ENCODE measurements around the gene ATG7.

- TF ChIP-seq CTCF (IDR thresholded peaks at IDR 0.05 in 2 of 3, conservative IDR thresholded peaks at IDR 0.05 in 1 of 3; ENCODE audit: borderline replicate concordance in 1 of 3, insufficient read depth in 1 of 3, low read depth in 2 of 3, low read length in 2 of 3) (no peak), EZH2 (IDR thresholded peaks at IDR 0.05) (no peak), POLR2AphosphoS5 (IDR thresholded peaks at IDR 0.05; ENCODE audit: low read depth, low read length) (no peak), POLR2A (IDR thresholded peaks at IDR 0.05; ENCODE audit: borderline replicate concordance, extremely low read depth, insufficient read depth, insufficient read length) (no peak)
- TF ChIP-seq, protein P1, sequence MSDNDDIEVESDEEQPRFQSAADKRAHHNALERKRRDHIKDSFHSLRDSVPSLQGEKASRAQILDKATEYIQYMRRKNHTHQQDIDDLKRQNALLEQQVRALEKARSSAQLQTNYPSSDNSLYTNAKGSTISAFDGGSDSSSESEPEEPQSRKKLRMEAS (IDR thresholded peaks at IDR 0.05): no peak
- TF ChIP-seq, protein P2, sequence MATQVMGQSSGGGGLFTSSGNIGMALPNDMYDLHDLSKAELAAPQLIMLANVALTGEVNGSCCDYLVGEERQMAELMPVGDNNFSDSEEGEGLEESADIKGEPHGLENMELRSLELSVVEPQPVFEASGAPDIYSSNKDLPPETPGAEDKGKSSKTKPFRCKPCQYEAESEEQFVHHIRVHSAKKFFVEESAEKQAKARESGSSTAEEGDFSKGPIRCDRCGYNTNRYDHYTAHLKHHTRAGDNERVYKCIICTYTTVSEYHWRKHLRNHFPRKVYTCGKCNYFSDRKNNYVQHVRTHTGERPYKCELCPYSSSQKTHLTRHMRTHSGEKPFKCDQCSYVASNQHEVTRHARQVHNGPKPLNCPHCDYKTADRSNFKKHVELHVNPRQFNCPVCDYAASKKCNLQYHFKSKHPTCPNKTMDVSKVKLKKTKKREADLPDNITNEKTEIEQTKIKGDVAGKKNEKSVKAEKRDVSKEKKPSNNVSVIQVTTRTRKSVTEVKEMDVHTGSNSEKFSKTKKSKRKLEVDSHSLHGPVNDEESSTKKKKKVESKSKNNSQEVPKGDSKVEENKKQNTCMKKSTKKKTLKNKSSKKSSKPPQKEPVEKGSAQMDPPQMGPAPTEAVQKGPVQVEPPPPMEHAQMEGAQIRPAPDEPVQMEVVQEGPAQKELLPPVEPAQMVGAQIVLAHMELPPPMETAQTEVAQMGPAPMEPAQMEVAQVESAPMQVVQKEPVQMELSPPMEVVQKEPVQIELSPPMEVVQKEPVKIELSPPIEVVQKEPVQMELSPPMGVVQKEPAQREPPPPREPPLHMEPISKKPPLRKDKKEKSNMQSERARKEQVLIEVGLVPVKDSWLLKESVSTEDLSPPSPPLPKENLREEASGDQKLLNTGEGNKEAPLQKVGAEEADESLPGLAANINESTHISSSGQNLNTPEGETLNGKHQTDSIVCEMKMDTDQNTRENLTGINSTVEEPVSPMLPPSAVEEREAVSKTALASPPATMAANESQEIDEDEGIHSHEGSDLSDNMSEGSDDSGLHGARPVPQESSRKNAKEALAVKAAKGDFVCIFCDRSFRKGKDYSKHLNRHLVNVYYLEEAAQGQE (IDR thresholded peaks at IDR 0.05; ENCODE audit: low read depth): no peak
Observed at GRCh38 chr3:11538581-11538980, 266.4 kb downstream of the ATG7 start.

Data from HCT116 (cell line).